Measurements from ENCODE around the gene CCDC74B.
"Not testable (repeated sequence)": the region's sequence is repeated elsewhere in the genome, so short reads cannot be mapped to it uniquely, and the experiment has no call there.

Gene CCDC74B

GRCh38 chr2:130143266-130144039 is 1.5 kb downstream of the CCDC74B start:
- DNase-seq = not testable (repeated sequence)

- DNase-seq = not testable (repeated sequence)
Observed at GRCh38 chr2:130142396-130143265, 2.3 kb downstream of the CCDC74B start.

GRCh38 chr2:130141645-130142370 is 3.1 kb downstream of the CCDC74B start:
- not testable (repeated sequence) for DNase-seq

- not testable (repeated sequence) for DNase-seq
Observed at GRCh38 chr2:130141002-130141401, 3.9 kb downstream of the CCDC74B start.

- DNase-seq = not testable (repeated sequence)
Observed at GRCh38 chr2:130140516-130140915, 4.4 kb downstream of the CCDC74B start.

- not testable (repeated sequence) for DNase-seq
Observed at GRCh38 chr2:130139331-130140280, 5.3 kb downstream of the CCDC74B start.

GRCh38 chr2:130138841-130139251 is 6.1 kb downstream of the CCDC74B start:
- not testable (repeated sequence) for DNase-seq

- not testable (repeated sequence) for DNase-seq
Observed at GRCh38 chr2:130138326-130138725, 6.6 kb downstream of the CCDC74B start.

- not testable (repeated sequence) for DNase-seq
Observed at GRCh38 chr2:130137118-130137517, 7.8 kb downstream of the CCDC74B start.

GRCh38 chr2:130136546-130136945 is 8.4 kb downstream of the CCDC74B start:
- not testable (repeated sequence) for DNase-seq

- DNase-seq = no peak
Observed at GRCh38 chr2:130135692-130136541, 9.0 kb downstream of the CCDC74B start.

GRCh38 chr2:130129120-130129829 is 15.6 kb downstream of the CCDC74B start, which contains the start of gene POTEF:
Gene POTEF, minus strand, starts transcription at chr2:130129222. Its CDS starts 8,707 bp downstream, at chr2:130120515.
- peak; percentile 16 for DNase-seq

GRCh38 chr2:130128464-130128863 is 16.4 kb downstream of the CCDC74B start:
- DNase-seq = not testable (repeated sequence)

- DNase-seq = not testable (repeated sequence)
Observed at GRCh38 chr2:130127726-130128125, 17.2 kb downstream of the CCDC74B start.

GRCh38 chr2:130120924-130121323 is 24.0 kb downstream of the CCDC74B start:
- DNase-seq = not testable (repeated sequence)

- DNase-seq = peak; percentile 38
Observed at GRCh38 chr2:130102597-130103363, 42.1 kb downstream of the CCDC74B start.

All from RPMI8226 (cell line).